ENCODE data around the gene THRB.

Gene THRB

DNA sequence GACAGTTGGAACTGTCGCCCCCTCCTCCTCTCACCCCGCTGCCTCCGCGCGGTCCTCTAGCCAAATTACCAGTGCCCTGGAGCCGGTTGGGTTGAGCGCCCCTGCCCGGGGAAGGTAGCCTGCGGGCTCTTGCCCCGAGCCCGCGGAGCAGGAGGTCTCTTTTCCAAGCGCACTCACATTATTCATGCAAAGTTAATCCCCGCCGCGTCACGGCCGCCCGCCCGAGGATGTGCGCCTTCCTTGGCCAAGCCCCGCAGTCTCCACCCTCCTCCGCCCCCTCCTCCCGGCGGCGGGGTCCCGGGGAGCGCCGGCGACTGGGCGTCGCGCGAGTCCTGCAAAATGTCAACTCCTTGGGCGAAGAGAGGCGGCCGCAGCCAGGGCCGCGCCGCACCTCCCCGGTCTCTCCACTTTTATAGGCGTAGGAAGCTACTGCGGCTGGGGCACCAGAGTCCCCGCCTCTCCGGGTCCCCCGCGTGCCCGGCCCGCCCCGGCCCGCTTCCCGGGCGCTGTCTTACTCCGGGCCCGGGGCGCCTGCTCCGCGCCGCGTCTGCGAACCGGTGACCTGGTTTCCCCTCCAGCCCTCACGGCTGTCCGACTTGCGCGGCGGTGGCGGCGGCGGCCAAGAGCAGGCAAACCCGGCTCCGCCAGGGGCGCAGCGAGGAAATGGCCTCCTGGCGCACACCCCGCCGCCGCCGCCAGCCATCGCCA, at the start of gene THRB:
THRB (minus strand) TSS at position 233 of the 708 bp plus-strand sequence.
- no peak for DNase-seq (ENCODE audit: low read depth)

DNA sequence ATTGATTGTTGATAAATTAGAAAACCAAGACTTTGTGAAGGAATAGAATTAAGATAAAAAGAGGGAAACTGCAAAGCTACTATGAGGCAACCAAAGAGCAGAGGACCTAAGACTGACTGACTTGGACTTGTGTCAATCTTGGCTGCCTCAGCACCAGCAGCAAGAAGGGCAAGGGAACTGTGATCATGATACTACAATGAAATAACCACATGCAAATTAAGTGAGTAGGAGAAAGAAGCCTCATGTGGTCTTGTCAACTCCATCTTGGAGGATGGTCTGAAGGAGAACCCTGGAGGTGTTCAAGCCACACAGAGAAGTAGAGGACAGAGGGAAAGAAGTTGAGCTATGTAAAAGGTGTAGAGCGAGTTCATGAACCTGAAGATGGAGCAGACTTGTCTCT, 47.3 kb upstream of the THRB start:
- DNase-seq (ENCODE audit: low read depth): no peak

- DNase-seq (ENCODE audit: low read depth): no peak
These were observed 46.2 kb upstream of the THRB start for GRCh38 chr3:24540821-24541220.

DNA sequence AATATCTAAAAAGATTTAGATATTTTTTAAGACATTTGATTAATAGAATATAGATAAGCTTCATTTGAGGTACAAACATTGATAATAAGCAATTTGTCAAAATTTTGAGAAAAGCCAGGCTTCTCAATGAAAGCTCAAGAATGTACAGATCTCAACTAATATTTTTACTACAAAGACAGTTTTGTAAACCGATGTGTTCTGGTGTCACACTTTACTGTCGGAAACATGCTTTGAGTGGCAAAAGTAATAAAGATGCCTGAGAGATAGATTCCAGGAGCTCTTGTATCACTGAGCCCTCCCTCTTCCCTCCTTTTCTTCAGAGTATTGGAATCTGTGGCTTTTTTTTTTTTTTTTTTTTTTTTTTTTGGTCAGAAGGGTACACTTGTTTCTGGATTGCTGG, 45.0 kb upstream of the THRB start:
- no peak for DNase-seq (ENCODE audit: low read depth)

GRCh38 chr3:24538891-24539290, 44.2 kb upstream of the THRB start:
- no peak for DNase-seq (ENCODE audit: low read depth)

DNA sequence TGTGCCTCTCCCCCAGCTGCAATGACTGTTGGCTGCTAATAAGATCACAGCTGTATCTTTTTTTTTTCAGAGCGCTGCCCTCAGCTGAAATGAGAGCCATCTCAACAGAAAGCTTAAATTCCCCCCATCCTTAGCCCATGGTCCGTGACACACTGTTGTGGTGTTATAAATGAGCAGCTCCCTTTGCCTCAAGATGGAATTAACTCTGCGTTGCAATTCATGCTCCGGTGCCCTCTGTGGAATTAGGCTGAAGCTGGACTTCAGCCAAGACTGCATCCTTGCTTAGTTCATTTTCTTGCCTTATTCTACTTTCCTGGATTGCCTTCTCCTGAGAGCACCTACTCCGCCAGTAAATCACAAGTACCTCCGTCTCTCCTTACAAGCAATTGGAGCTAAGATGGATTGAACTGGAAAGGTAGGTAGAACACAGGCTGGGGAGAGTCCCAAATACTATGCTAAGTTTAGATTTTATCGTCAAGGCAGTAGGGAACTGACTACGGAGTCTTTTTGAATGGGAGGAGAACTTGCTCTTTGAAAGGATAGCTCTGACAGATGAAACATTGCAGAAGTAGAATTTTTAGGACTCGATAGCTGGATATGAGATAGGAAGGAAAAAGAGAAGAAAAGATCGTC, 39.0 kb upstream of the THRB start:
- no peak for DNase-seq (ENCODE audit: low read depth)

DNA sequence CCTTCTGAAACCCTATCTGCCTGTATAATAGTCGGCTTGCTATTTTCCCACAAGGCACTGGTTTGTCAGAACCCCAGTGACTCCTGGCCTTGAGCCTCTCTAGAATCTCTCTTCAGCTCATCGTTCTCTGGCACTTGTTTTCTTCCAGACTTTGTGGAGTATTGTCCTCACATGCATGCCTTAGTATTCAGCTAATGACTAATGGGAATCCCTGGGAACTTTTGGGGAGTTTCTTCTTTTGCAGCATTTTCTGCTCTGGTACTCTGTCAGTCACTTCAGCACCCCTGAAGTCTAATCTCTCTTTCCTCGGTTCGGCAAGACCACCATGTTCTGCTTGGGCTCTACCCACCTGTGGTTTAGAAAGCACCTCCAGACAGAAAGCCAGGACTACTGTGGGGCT, 35.8 kb upstream of the THRB start:
- no peak for DNase-seq (ENCODE audit: low read depth)

DNA sequence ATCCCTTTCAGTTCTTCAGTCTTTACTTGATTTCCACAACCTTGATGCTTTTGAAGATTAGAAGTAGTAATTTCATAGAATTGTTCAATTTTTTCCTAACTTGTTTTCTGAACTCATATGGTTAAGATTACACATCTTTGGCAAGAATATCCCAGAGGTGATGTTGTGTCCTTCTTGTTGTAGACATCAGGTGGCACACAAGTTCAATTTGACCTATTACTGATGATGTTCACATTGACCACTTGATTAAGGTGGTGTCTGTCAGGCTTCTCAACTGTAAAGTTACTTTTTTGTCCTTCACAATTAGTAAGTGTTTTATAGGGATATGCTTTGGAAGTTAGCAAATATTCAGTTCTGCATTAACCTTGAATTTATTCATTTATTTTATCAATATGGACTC, 34.6 kb upstream of the THRB start:
- no peak for DNase-seq (ENCODE audit: low read depth)

GRCh38 chr3:24526640-24527212, 32.1 kb upstream of the THRB start:
- DNase-seq (ENCODE audit: low read depth): no peak

DNA sequence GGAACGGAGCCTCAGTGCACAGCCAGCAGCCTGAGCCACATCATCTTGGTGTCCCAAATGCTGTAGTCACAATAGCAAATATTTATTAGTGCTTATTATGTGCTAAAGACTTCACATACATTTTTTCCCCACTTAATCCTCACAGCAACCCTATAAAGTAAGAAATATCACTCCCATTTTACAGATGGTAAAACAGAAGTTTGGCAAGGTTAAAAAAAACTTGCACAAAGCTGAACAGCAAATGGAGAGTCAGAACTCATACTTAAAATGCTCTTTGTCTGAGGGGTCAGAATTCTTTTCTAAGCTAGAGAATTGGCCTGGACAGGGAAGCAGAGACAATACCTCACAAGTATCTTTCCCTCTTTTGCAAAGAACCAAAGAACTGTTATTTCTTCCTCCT, 30.9 kb upstream of the THRB start:
- DNase-seq (ENCODE audit: low read depth): no peak

DNA sequence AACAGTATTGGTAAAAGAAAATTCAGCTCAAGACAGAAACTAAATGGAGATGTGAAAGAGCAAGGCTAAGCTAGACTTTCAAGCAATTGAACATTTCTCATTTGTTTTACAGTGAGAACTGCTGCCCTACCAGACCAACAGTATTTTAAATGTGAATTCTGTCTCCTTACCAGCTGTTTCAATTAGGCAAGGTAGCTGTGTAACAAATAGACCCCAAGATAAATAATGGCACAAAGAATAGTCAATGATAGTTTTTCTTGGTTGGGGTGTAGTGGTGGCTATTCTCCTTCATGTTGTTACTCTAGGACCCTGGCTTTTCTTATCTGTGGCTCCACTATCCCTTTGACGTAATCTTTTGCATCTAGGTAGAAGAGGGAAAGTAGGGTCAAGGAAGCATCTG, 30.4 kb upstream of the THRB start:
- no peak for DNase-seq (ENCODE audit: low read depth)

DNA sequence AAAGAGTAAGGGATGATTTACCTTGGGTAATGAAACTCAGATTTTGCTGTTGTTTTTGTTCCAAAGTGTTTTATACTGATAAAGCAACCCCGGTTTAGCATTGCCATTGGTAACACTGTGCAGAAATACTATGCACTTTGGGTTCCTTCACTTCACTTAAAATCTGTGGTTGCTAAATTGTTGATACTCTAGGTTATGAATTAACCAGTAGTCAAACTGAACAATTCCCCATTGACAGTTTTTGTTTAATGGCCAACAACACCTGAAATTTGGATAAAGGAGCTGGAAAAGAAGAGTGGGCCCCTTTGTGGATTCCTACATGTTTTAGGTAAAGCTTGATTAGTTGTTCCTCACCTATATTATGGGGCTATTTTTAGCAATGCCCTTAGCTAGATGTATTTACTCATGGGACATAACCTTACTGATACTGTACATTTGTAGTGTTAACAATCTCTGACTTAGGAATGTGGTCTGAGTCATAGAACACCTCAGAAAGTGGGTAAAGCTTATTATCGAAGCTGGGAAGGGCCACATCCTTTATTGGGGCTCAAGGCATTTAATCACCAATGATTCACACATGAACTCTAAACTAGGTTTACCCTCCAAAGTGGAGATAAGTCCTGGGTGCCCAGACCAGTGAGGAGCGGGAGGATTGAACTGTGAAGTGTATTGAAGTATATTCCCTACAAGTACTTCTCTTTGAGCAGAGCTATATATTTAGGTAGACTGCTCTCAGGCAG, 29.5 kb upstream of the THRB start:
- no peak for DNase-seq (ENCODE audit: low read depth)

DNA sequence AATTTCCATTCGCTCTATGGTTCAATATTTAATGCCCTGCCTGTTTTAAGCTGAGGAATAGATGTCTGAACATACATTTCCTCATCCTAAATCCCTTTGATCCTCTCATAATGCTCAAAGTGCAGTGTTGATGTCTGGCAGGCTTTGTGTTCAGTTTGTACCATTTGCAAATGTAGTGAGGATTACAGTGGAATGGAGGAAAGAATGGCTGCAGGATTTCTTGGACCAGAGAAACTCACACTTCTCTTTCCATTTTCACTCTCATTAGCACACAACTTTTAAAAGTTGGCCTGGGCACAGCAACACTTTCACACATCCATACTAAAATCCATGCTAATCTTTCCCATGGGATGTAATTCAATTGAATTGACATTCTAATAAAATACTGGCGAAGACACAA, 28.6 kb upstream of the THRB start:
- no peak for DNase-seq (ENCODE audit: low read depth)

- no peak for DNase-seq (ENCODE audit: low read depth)
These were observed 27.5 kb upstream of the THRB start for GRCh38 chr3:24522146-24522579.

- DNase-seq (ENCODE audit: low read depth): no peak
These were observed 26.9 kb upstream of the THRB start for GRCh38 chr3:24521420-24522145.

- DNase-seq (ENCODE audit: low read depth): no peak
These were observed 26.3 kb upstream of the THRB start for GRCh38 chr3:24520976-24521419.

DNA sequence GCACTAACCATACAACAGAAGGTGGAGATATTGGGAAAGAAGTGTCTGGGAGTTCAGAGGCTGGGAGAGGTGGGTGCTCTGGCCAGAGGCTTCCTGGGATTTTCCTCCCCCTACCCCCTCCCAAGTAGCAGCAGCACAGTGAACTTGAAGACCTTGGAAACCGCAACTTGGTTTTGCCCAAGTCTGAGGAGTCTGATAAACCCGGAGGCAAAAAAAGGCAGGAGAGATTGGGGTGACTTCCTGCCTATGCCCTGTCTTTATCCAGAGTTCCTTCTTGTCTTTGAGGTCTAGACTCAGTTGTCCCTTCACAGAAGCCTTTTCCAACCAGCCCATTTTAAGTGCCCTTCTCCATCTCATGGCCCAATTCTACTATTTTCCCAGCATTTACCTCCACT, 25.4 kb upstream of the THRB start:
- no peak for DNase-seq (ENCODE audit: low read depth)

DNA sequence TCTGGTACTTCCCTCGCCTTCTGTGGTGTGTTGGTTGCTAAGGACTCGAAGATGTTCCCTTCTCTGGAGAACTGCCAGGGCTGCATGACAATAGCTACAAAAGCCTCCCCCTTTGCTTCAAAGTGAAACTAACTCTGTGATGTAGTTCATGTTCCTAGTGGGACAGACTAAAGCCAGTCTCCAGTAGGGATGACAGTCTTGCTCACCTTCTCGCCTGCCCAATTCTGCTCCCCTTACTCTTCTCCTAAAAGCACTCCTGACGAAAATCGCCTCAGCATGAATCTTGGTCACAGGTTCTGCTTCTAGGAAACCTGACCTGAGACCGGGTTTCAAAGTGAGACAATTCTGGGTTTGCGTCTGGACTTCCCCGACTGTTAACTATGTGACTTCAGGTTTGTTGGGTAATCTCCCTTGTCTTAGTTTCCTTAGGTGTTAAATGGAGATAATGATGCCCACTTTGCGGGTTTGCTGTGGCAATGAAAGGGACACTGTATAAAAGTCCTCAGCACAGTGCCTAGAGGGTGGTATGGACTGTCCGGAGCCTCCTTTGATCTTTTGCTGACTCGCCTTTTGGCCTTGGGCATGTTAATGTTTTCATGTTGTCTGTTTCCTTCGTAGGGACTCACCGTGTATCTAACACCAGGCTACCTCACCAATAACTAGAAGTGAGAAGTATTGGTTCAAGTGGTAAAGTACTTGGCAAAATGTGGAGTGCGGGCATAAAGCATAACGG, 24.9 kb upstream of the THRB start:
- DNase-seq (ENCODE audit: low read depth): no peak

GRCh38 chr3:24518990-24519367, 24.3 kb upstream of the THRB start:
- no peak for DNase-seq (ENCODE audit: low read depth)

DNA sequence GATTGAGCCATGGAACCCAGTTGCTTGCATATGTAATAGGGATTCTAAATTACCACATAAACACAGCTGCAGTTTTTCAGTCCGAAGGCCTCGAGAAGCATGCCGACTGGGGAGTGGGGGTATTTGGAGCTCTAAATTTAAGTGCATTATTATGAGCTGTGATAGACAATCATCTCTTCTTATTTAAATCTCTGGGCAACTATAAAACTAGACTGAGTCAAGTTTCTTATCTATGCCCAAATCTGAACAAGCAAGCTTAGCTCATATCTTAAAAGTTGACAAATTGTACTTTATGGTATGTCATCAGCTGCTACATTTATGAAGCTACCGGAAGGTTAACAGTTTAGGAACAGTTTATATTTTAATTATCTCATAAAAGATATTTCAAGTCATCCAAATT, 19.5 kb upstream of the THRB start:
- no peak for DNase-seq (ENCODE audit: low read depth)

DNA sequence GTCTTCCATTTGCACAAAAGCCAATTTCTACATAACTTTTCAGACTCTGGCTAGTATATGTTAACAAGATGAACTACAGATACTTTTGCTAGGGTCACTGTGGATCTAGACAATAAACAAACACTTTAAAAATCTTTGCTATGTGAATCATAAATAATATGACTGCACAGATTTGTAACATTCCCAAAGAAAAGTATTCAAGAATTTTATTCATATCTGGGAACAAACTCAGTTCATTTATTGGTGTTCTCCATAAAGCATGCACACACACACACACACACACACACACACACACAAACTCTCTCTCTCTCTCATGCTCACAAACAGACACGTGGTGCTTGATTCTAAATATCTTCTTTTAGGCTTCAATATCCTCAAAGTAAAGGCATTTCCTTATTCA, 18.8 kb upstream of the THRB start:
- DNase-seq (ENCODE audit: low read depth): no peak

Data from HS-5 (cell line).